Hematopoietic multipotent progenitor cell treated with erythropoietin and hydrocortisone succinate and interleukin-3 and kit ligand, for 8 days (in vitro differentiated cells): ENCODE data around the gene PTOV1.

Experiments
- DNase-seq: peaks from one replicate; pipeline ENCODE4 v3.0.0-alpha.2; 2015

The PTOV1 gene

DNA sequence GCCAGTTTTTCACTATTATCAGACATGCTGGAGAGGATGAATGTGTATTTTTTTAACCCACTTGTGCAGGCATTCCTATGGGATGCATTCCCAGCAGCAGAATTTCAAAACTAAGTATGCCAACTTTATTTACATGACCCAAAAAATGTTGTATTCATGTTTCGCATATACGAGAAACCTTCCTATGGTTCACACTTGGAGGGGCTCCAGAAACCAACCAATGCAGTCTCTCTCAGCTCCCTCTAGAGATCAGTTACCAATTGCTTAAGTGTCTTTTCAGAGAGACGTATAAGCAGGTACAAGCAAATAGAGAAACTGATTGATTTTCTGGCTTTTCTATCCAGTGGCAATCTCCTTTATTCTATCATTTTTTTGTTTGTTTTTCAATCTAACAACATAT, 5.5 kb upstream of the PTOV1 start:
- DNase-seq: no peak

DNA sequence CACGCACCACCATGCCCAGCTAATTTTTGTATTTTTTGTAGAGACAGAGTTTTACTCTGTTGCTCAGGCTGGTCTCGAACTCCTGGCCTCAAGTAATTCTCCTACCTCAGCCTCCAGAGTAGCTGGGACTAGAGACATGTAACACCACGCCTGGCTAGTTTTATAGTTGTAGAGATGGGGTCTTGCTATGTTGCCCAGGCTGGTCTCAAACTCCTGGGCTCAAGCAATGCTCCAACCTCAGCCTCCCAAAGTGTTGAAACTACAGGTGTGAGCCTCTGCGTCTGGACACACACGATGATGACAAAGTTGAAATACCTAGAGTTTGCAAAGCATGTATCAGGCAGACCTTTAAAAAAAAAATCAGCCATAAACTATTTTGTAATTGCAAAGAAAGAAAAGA, 4.6 kb upstream of the PTOV1 start:
- no peak for DNase-seq

DNA sequence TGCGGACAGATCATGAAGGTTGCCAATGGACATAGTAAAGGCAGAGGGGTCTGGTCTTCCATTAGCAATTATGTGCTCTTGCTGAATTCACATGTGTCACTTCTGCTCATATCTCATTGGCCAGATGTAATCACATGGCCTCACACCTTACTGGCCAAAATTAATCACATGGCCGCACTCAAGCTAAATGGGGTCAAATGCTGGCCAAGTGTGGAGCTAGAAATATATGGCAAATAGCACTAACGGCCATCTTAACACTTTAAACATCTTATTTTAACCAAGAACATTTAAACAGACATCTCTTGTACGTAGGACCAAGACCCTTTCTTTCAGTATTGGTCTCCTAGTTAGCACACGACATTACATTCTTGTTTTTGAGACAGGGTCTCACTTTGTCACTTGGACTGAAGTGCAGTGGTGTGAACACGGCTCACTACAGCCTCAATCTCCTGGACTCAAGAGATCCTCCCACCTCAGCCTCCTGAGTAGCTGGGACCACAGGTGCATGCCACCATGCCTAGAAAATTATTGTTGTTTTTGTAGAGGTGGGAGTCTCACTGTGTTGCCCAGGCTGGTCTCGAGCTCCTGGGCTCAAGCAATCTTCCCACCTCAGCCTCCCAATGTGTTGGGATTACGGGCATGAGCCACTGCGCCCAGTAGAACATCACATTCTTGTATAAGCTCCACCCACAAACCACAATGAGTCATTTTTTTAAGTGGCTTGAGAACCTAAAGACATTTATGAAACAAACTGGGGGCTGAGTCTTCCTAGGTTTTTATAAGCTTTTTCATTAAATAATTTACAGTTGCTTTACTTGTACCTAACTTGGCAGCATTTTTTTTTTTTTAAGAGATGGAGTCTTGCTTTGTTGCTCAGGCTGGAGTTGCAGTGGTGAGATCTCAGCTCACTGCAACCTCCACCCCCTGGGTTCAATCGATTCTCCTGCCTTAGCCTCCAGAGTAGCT, 2.9 kb upstream of the PTOV1 start:
- peak; percentile 85 for DNase-seq

DNA sequence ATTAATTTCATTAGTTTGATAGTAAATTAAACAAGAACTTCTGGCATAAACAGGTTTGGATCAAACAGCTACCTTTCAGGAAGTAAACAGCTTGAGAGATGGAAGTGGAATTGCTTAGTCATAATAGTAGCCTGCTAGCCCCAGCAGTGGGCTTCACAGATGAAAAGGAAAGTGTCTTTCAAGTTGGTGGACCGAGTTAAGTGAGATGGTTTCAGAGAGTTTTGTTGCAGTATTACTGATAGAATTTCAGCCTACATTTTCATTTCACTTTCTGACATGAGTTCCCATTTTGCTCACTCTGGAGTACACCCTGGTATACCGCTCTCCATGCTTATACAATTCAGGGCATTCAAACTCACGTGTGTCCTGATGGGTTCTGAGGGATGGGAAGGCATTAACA, 2.0 kb upstream of the PTOV1 start:
- DNase-seq: no peak

DNA sequence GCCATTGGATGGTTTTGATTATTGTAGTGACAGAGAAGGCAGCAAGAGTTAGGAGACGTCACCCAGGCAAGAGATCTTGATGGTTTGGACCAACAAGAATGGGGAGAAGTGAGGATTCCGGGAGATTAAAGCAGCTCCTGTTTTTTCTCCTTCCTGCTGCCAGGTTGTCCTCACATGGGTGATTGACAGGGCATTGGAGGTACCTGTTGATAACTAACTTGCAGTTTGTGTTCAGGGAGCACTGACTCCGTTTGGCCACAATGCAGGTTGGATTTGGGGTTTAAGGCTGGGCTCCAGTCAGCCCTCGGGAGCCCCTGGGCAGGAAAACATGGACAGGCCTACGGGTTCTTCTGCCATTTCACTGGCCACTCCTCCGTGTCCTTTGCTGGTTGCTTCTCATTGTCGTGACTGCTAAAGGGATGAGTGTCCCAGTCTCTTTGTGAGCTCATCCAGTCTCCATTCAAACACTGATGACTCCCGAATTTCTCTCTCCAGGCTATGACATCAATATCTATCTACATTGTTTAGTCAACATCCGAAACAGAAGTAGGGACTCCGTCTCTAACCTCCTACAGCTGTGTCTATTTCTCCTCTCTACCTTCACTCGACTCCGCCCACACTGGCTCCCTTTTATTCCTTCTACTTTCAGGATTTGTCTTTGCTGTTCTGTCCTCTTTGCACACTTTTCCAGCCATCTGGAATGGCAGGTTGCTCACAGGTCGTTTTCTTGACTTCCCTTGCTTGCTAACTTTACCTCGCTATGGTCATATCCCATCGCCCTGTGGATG, 1.3 kb upstream of the PTOV1 start:
- DNase-seq: no peak

DNA sequence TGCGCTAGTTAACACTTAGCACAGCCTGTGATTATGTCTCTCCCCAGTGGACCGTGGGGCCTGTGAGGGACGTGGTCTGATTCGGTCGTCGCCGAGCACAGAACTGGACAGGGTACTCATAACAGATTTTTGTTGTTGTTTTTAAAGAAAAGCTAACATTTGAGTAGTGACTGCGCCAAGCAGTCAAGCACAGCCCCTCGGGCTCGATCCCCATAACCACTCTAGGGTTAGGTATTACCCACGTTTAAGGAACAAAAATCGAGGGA, 805 bp upstream of the PTOV1 start:
- DNase-seq: no peak

DNA sequence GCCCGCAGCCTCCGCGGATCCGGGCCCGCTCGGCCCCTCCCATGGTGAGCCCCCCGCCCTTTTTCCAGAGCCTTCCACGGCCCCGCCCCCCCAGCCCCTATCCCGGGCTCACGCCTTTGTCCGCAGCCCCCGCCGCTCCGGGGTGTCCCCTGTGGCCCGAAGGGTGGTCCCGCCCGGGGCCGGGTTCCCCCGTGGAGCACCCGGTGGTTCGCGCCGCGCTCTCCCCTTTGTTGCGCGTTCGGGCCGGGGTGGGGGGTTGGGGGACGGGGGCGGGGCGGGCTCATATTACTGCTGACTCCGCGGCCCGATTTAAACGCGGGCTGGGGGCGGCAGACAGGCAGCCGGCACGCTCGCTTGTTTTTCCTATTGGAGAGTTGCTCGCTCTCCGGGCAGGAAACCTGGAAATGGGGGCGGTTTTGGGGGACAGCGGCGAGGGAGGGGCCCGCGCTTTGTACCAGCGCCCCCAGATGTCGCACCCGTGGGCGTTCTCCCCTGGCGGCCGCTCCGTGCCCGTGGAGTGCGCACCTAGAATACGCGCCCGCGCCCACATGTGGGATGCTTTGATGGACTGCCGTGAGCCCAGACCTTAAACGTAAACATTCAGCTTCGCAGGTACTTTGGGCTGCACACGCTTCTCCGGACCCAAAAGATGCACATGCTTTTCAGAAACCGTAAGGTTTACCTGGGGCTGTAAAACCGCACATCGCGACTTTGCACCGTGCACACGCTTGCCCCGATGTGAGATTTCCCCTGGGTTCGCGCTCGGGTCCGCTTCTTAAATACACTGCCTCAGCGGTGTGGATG, 699 bp downstream of the PTOV1 start:
- DNase-seq: no peak

DNA sequence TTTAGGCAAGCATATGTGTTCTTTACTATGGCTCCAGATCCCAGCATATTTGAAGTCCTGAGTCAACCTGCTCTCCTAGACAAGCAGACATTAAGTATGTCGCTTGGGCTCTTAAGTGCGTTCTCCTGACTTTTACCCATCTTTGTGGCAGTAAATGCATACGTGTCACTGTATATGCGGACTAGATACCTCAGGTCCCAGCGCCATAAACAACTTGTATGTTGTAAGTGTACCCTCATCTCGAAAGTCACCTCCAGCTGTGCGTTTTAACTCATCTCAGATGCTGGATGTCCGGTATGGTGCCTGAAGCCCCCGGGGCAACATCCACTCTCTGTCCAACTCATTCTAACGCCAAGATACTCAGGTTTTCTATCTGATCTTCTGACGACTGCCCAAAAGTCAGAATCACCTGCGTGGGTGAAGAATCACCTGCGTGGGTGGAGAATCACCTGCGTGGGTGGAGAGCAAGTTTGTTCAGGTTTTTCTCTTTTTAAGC, 1.7 kb downstream of the PTOV1 start:
- no peak for DNase-seq

DNA sequence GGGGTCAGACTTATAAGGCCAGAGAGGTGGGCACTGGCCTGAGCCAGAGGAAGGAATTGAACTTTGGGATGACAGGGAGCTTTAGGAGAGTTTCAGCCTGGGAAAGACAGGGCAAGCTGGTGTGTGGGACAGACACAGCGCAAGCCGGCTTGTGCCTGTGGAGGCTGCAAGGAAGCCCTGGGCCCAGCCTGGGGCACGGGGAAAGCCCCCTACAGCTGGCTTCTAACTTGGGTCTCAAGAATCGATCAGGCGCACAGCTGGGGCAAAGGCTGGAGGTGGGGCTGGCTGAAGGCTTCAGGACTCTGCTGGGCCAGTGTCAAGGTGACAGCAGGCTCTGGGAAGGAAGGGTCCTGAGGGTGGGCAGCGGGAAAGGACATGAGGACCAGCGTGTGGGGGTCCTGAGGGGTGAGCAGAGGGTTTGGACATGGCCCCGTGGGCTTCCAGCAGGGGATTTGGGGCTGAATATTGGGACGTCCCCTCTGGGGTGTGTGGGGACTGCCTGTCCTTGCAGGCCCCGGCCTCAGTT, 3.0 kb downstream of the PTOV1 start:
- no peak for DNase-seq

DNA sequence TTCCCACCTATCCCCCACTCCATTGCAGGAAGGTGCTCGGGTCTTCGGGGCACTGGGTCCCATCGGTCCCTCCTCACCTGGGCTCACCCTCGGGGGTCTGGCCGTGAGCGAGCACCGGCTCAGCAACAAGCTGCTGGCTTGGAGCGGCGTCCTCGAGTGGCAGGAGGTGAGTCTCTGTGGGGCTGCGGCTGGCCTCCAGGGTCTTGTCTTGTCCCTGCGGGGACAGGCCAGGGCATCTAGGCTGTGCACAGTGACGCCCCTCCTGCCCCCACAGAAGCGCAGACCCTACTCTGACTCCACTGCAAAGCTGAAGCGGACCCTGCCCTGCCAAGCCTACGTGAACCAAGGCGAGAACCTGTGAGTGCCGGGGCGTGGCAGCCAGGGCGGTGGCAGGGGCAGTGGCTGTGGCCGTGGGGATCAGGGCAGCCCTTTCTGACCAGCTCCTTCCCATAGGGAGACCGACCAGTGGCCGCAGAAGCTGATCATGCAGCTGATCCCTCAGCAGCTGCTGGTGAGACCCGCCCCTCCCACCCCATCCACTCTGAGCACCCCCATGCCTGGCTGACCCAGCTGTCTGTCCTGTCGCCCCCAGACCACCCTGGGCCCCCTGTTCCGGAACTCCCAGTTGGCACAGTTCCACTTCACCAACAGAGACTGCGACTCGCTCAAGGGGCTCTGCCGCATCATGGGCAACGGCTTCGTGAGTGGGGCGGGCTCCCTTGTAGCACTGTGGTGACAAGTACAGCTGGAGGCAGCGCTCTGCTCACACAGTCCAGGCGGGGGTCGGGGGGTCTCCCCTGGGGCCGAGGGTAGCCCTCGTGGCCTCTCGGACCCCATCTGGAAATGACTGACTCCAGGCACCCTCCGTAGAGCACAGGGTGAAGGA, 3.7 kb downstream of the PTOV1 start:
- DNase-seq: no peak

DNA sequence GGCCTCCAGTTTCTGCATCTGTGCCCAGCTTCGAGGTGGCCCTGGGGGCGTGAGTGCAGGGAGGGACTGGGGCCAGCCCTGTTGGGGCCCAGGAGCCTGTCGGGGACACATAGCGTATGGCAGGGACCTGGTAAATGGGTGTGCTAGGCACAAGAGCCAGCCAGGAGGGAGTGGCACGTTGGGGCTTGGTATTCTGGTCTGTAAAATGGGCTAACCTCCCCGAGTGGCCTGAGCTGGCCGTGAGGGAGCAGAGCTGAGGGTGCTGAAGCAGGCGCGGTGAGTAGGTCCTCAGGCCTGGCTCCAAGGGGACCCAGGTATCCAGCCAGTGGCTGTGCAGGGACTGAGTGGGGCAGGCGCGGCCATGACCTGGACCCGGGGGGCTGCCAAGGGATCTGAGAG, 4.3 kb downstream of the PTOV1 start:
- no peak for DNase-seq

DNA sequence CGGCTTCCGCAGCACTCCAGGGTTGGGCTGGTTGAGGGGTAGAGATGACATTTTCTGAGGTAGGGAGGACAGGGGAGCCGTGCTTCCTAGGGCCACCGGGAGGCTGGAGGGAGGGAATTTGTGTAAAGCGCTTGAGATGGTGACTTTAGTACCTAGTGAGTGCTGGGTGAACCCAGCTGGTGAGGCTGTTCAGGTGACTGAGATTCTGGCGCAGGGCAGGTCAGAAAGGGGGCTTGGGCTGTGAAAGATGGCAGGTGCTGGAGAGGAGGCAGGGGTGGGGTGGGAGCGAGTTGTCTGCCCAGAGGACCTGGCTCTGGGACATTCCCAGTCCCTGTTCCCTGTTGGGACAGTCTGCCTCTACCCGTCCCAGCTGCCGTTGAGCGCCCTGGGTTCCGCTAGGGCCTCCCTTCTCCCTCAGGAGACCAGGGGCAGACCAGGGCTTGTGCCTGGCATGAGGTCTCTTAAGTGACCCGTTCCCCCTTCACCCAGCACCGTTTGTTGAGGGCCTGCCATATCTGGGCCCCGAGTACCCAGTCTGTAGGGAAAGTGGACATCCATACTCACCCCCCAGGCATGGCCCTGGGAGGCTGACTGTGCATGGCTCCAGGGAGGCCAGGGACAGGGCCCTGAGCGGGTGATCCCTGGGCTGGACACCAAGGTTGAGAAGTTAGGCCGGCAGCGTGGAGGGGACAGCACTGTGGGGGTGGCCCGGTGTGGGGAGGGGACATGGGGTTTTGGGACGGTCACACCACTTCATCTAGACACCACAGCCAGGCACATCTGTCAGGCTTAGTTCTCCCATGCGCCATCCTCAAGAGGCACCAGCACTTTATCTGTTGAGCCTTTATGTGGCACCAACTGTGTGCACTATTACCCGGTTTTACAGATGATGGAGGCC, 5.0 kb downstream of the PTOV1 start:
- no peak for DNase-seq

DNA sequence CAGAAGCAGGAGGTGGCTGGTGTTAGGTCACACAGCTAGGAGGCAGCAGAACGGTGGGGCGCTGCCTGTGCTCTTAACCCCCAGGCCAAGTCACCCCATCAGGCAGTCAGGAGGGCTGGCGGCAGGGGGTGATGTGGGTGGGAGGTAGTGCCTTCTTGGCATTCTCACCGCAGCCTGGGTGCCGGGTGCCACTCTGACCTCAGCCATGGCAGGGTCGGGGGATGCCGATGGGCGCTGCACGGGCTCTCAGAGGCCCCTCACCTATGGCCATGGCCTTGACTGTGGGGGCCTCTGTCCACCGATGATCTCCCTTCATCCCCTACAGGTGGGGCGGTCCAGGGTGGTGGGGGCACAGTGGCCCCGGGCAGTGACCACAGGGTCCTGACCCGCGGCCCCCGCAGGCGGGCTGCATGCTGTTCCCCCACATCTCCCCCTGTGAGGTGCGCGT, 5.6 kb downstream of the PTOV1 start:
- no peak for DNase-seq

DNA sequence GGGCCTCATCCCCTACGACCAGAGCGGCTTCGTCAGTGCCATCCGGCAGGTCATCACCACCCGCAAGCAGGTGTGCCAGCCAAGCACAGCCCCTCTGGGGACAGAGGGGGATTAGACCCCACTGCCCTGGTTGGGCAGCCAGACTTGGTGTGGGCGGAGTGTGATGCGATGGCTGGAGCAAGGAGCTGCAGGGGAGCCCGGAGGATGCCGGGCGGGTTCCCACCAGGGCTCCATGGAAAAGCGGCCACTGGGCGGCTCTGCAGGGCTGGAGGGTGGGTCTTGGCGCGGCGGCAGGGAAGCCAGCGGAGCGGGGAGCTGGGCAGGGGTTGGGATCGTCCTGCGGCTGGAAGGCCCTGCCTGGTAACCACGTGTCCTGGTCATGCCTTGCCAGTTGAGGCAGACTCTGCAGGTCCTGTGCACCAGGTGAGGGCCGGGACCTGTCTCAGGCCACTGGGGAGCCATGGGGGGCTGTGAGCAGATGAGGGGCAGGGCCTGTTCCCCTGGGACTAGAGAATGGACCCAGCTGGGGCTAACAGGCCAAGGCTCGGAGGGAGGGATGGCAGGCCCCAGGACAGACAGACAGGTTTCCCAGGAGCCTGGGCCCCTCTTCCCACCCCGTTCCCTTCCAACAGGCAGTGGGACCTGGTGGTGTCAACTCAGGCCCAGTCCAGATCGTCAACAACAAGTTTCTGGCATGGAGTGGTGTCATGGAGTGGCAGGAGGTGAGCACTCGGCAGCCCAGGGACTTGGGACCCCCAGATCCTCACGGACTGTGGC, 6.3 kb downstream of the PTOV1 start:
- DNase-seq: no peak

DNA sequence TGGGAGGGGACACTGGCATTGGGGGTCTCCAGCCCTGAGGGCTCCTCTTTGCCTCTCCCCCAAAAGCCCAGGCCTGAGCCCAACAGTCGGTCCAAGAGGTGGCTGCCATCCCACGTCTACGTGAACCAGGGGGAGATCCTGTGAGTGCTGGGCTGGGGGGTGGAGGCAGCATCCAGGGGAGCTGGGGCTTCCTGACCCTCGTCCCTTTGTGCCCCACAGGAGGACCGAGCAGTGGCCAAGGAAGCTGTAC, 6.8 kb downstream of the PTOV1 start:
- no peak for DNase-seq

DNA sequence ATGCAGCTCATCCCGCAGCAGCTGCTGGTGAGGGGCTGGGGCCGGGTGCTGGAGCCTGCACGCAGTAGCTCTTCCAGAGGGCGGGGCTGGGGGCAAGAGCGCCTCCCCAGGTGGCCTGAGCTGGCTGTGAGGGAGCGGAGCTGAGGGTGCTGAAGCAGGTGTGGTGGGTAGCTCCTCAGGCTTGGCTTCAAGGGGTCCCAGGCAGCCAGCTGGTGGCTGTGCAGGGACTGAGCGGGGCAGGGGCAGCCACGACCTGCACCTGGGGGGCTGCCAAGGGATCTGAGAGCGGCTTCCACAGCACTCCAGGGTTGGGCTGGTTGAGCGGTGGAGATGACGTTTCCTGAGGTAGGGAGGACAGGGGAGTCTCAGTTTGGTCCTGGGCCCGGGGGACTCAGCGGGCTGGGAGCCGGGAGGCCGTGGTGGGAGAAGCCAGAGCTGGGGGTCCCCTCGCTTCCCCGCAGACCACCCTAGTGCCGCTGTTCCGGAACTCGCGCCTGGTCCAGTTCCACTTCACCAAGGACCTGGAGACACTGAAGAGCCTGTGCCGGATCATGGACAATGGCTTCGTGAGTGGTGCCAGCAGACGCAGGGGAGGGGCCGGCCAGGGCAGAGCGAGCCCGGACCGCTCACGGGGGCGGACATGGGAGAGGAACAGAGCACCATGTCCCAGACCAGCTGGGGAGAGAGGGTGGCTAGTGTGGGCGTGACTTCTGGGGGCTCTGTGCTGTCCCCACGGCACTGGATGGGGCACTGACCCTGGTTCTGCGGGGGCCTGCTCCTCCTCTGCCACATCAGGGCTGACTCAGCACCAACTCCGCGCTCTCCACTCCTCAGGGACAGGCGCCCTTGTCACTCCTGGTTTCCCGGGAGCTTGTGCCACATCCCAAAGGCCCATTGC, 7.4 kb downstream of the PTOV1 start:
- no peak for DNase-seq

DNA sequence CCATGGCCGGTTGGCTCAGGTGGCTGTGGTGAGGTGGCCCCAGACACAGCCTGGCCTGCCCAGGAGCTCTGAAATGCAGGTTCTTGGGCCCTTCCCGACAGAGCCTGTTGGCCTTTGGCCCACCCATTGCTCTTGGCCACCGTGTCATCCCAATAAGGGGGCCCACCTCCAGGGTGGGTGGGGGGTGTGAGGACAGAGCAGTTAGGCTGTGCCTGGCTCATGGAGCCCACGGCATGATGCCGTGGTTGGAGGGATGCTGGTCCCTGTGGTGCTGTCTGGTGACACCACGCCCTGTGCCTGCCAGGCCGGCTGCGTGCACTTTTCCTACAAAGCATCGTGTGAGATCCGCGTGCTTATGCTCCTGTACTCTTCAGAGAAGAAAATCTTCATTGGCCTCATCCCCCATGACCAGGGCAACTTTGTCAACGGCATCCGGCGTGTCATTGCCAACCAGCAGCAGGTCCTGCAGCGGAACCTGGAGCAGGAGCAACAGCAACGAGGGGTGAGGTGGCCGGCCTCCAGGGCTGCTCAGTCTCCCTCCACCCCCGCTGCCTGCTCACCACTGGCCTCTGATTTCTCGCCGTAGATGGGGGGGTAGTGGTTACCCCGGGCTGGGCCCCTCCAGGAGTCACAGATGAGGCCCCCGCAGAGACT, 8.8 kb downstream of the PTOV1 start:
- no peak for DNase-seq

DNA sequence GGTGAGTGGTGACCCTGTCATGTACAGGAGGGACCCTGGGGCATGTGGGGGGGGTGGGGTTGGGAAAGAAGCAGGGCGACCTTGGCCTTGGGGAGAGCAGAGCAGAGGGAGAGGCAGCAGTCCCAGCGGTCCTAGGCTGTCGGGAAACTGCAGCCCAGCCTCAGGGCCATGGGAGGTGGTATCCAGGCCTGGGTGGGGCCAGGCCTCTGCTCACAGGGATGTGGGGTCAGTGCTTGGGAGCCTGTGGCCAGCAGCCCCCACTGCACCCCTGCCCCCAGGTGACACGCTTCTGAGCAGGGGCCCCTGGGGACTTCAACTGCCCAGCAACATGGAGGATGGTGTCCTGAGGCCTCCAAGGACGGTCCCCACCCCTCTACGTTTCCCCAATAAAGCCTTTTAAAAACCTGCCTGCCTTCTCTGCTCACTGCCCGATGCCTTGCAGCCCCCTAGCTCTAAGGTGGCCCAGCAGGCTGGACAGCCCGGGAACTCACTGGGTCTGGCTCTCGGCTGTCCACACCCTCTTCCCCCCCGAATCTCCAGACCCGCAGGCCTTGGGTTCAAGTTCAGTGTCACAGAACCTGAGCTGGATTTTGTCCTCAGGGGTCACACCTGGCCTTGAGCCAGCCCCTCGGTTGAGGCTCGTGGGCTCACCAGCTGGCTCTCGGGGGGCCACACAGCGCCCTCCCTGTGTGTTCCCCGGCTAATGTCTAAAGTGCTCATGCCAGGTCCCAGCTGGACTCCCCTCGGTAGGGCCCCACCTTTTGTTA, 9.6 kb downstream of the PTOV1 start:
- DNase-seq: no peak
